Mesenchymal stem cell (in vitro differentiated cells and primary cell): Measurements from ENCODE around the gene EPS8L2.

Source experiments
- DNase-seq: peaks from one replicate; pipeline ENCODE4 v3.0.0-alpha.2; 2013
- H2AFZ ChIP-seq: one replicate; pipeline ENCODE4 v1.6.1; 2013; ENCODE audit warnings: low read depth, mild to moderate bottlenecking, control low read depth, inconsistent platforms, low read length, moderate library complexity
- H2AK5ac ChIP-seq: 2 replicates; pipeline ENCODE4 v1.6.1; 2013; ENCODE audit warnings: low read length, moderate library complexity, mild to moderate bottlenecking, inconsistent platforms; ENCODE audit not compliant: severe bottlenecking
- H2BK120ac ChIP-seq: one replicate; pipeline ENCODE4 v1.6.1; 2013; ENCODE audit warnings: low read depth, mild to moderate bottlenecking, inconsistent platforms, low read length, moderate library complexity
- H2BK12ac ChIP-seq, 2 experiments: one replicate each; pipeline ENCODE4 v1.6.1; 2013; ENCODE audit warnings: inconsistent platforms in 2 of 2, low read length in 2 of 2, mild to moderate bottlenecking in 2 of 2, moderate library complexity in 2 of 2, control low read depth in 1 of 2
- H2BK15ac ChIP-seq: one replicate; pipeline ENCODE4 v1.6.1; 2013; ENCODE audit warnings: mild to moderate bottlenecking, low read depth, inconsistent platforms; ENCODE audit not compliant: poor library complexity, severe bottlenecking
- H2BK5ac ChIP-seq: 2 replicates; pipeline ENCODE4 v1.6.1; 2013; ENCODE audit warnings: low read depth, mild to moderate bottlenecking, low read length, control low read depth, inconsistent platforms; ENCODE audit not compliant: poor library complexity, severe bottlenecking
- H3K14ac ChIP-seq, 2 experiments: one replicate each; pipeline ENCODE4 v1.6.1; 2013; ENCODE audit warnings: inconsistent platforms in 2 of 2, low read length in 2 of 2, control low read depth in 1 of 2, mild to moderate bottlenecking in 1 of 2, moderate library complexity in 1 of 2
- H3K18ac ChIP-seq, 2 experiments: one replicate each; pipeline ENCODE4 v1.6.1; 2013; ENCODE audit warnings: inconsistent platforms in 2 of 2, low read length in 2 of 2, control low read depth in 1 of 2, low read depth in 1 of 2, mild to moderate bottlenecking in 1 of 2
- H3K23ac ChIP-seq, 2 experiments: one replicate each; pipeline ENCODE4 v1.6.1; 2013; ENCODE audit warnings: inconsistent platforms in 2 of 2, low read length in 2 of 2, mild to moderate bottlenecking in 2 of 2, moderate library complexity in 2 of 2, control low read depth in 1 of 2
- H3K27ac ChIP-seq: 2 replicates; pipeline ENCODE4 v1.5.1; 2013; ENCODE audit warnings: mild to moderate bottlenecking, moderate library complexity, low read length, control low read depth, inconsistent platforms; ENCODE audit not compliant: poor library complexity, severe bottlenecking
- H3K27me3 ChIP-seq, 2 experiments: 2 replicates each; pipeline versions ENCODE4 v1.6.1 to v1.7.0; 2013; ENCODE audit warnings: low read length in 2 of 2, mild to moderate bottlenecking in 2 of 2, moderate library complexity in 2 of 2, control low read depth in 1 of 2, inconsistent platforms in 1 of 2; ENCODE audit not compliant: control insufficient read depth in 1 of 2, insufficient read depth in 1 of 2
- H3K36me3 ChIP-seq, 2 experiments: 2 replicates each; pipeline versions ENCODE4 v1.6.1 to v1.7.0; 2013; ENCODE audit warnings: low read length in 2 of 2, control low read depth in 1 of 2, inconsistent platforms in 1 of 2, low read depth in 1 of 2, mild to moderate bottlenecking in 1 of 2; ENCODE audit not compliant: insufficient read depth in 2 of 2, control insufficient read depth in 1 of 2
- H3K4ac ChIP-seq, 2 experiments: one replicate each; pipeline ENCODE4 v1.6.1; 2013; ENCODE audit warnings: inconsistent platforms in 2 of 2, low read length in 2 of 2, mild to moderate bottlenecking in 2 of 2, moderate library complexity in 2 of 2, control low read depth in 1 of 2, low read depth in 1 of 2
- H3K4me1 ChIP-seq: 2 replicates; pipeline ENCODE4 v1.6.1; 2013; ENCODE audit warnings: low read depth, low read length, control low read depth; ENCODE audit not compliant: control insufficient read depth, insufficient read depth
- H3K4me2 ChIP-seq: 2 replicates; pipeline ENCODE4 v1.6.1; 2013; ENCODE audit warnings: low read length, mild to moderate bottlenecking, inconsistent platforms; ENCODE audit not compliant: poor library complexity, severe bottlenecking
- H3K4me3 ChIP-seq, 2 experiments: 2 replicates each; pipeline versions ENCODE4 v1.5.1 to v1.7.0; 2013; ENCODE audit warnings: low read length in 2 of 2, mild to moderate bottlenecking in 2 of 2, control low read depth in 1 of 2, low read depth in 1 of 2; ENCODE audit not compliant: insufficient read depth in 1 of 2
- H3K79me1 ChIP-seq: replicated peaks from 2 replicates; pipeline ENCODE4 v1.6.1; 2013; ENCODE audit warnings: mild to moderate bottlenecking, control low read depth, low read length, inconsistent platforms; ENCODE audit not compliant: poor library complexity, severe bottlenecking
- H3K9ac ChIP-seq: 2 replicates; pipeline ENCODE4 v1.7.0; 2013; ENCODE audit warnings: mild to moderate bottlenecking, low read length, moderate library complexity
- H3K9me3 ChIP-seq: 2 replicates; pipeline ENCODE4 v1.7.0; 2013; ENCODE audit warnings: mild to moderate bottlenecking, low read length; ENCODE audit not compliant: control insufficient read depth
- H4K8ac ChIP-seq: one replicate; pipeline ENCODE4 v1.6.1; 2013; ENCODE audit warnings: inconsistent platforms, mild to moderate bottlenecking, low read length, moderate library complexity
- H4K91ac ChIP-seq: one replicate; pipeline ENCODE4 v1.6.1; 2013; ENCODE audit warnings: mild to moderate bottlenecking, low read length, inconsistent platforms
- WGBS: methylation state at CpG from one replicate; pipeline ENCODE4 v1.1.7; 2013; ENCODE audit warnings: mixed read lengths; 5-methylcytosine and 5-hydroxymethylcytosine counted together

The EPS8L2 gene

GRCh38 chr11:747158-748006 lies 41.4 kb downstream of the EPS8L2 start, which contains the start of gene TALDO1:
Gene TALDO1 (plus strand): TSS chr11:747464. CDS start chr11:747482, 18 bp downstream.
- WGBS = under 1% methylated on average over 89 of the region's 112 CpGs
- peak within 1 kb of the TSS; percentile 26 for H2BK15ac ChIP-seq

GRCh38 chr11:748007-748359 lies 42.0 kb downstream of the EPS8L2 start:
- H3K18ac ChIP-seq = peak overlapping the region; percentile 52 to 96
- peaks cover 13% of the 10 kb centered on the region for H3K4me1 ChIP-seq
- no peak overlapping the region for H2AK5ac ChIP-seq
- peak overlapping the region; percentile 98 for H2AFZ ChIP-seq
- H3K36me3 ChIP-seq = peaks cover 5 to 7% of the 10 kb centered on the region in 2 experiments
- no peaks in the 10 kb centered on the region for H3K27me3 ChIP-seq
- H3K27ac ChIP-seq = peak overlapping the region; percentile 88
- H2BK5ac ChIP-seq = no peak overlapping the region
- peak overlapping the region; percentile 85 for H4K8ac ChIP-seq
- H3K9ac ChIP-seq = peak overlapping the region; percentile 87
- peak; percentile 53 for DNase-seq
- H2BK120ac ChIP-seq = no peak overlapping the region
- H3K23ac ChIP-seq = peak overlapping the region in 1 of 2 experiments; percentile 100
- H3K4me3 ChIP-seq = peak overlapping the region; percentile 88 to 98
- H2BK12ac ChIP-seq = peak overlapping the region in 1 of 2 experiments; percentile 11
- peak overlapping the region; percentile 79 for H3K4me2 ChIP-seq
- H3K14ac ChIP-seq = peak overlapping the region in 1 of 2 experiments; percentile 98
- no peaks in the 10 kb centered on the region for H3K79me1 ChIP-seq
- H4K91ac ChIP-seq = peak overlapping the region; percentile 90
- WGBS = 8% methylated on average over 18 of the region's 18 CpGs
- no peaks in the 10 kb centered on the region for H3K9me3 ChIP-seq
- no peak overlapping the region for H2BK15ac ChIP-seq
- H3K4ac ChIP-seq = peak overlapping the region; percentile 80 to 85

More at GRCh38 chr11:747158-748006, 41.4 kb downstream of the EPS8L2 start, which contains the start of gene TALDO1:
- H3K9me3 ChIP-seq = no peaks in the 10 kb centered on the region
- peaks cover 13% of the 10 kb centered on the region for H3K4me1 ChIP-seq
- peak within 1 kb of the TSS; percentile 92 for H4K8ac ChIP-seq
- H3K79me1 ChIP-seq = no peaks in the 10 kb centered on the region
- H3K27me3 ChIP-seq = no peaks in the 10 kb centered on the region
- peak within 1 kb of the TSS; percentile 52 to 96 for H3K18ac ChIP-seq
- H2AFZ ChIP-seq = peak within 1 kb of the TSS; percentile 98
- H4K91ac ChIP-seq = peak within 1 kb of the TSS; percentile 90
- H3K9ac ChIP-seq = peak within 1 kb of the TSS; percentile 87
- H3K23ac ChIP-seq = peak within 1 kb of the TSS; percentile 96 to 100
- peak within 1 kb of the TSS; percentile 88 for H3K27ac ChIP-seq
- H2BK5ac ChIP-seq = peak within 1 kb of the TSS; percentile 61
- peak within 1 kb of the TSS; percentile 88 to 98 for H3K4me3 ChIP-seq
- H2BK12ac ChIP-seq = peak within 1 kb of the TSS in 1 of 2 experiments; percentile 72
- peak; percentile 89 for DNase-seq
- H2BK120ac ChIP-seq = peak within 1 kb of the TSS; percentile 61
- H3K4ac ChIP-seq = peak within 1 kb of the TSS; percentile 80 to 85
- H2AK5ac ChIP-seq = no peak within 1 kb of the TSS
- H3K36me3 ChIP-seq = peaks cover 2 to 3% of the 10 kb centered on the region in 2 experiments
- peak within 1 kb of the TSS; percentile 99 for H3K4me2 ChIP-seq
- peak within 1 kb of the TSS in 1 of 2 experiments; percentile 98 for H3K14ac ChIP-seq

- no peak overlapping the region for H3K27ac ChIP-seq
- DNase-seq = no peak
- H4K91ac ChIP-seq = peak overlapping the region; percentile 62
- no peak overlapping the region for H3K14ac ChIP-seq
- peaks cover 5 to 7% of the 10 kb centered on the region in 2 experiments for H3K36me3 ChIP-seq
- peaks cover 13% of the 10 kb centered on the region for H3K4me1 ChIP-seq
- no peak overlapping the region for H2BK15ac ChIP-seq
- H3K4me2 ChIP-seq = peak overlapping the region; percentile 19
- no peak overlapping the region for H3K4me3 ChIP-seq
- no peak overlapping the region for H2BK12ac ChIP-seq
- H3K23ac ChIP-seq = no peak overlapping the region
- no peak overlapping the region for H3K9ac ChIP-seq
- no peak overlapping the region for H3K18ac ChIP-seq
- no peak overlapping the region for H4K8ac ChIP-seq
- no peaks in the 10 kb centered on the region for H3K9me3 ChIP-seq
- no peak overlapping the region for H2BK5ac ChIP-seq
- H3K4ac ChIP-seq = no peak overlapping the region
- no peaks in the 10 kb centered on the region for H3K27me3 ChIP-seq
- H2BK120ac ChIP-seq = no peak overlapping the region
- peak overlapping the region; percentile 31 for H2AK5ac ChIP-seq
- WGBS = 96% methylated on average over 2 of the region's 2 CpGs
- H3K79me1 ChIP-seq = peaks cover under 1% of the 10 kb centered on the region
- no peak overlapping the region for H2AFZ ChIP-seq
These were observed 43.7 kb downstream of the EPS8L2 start for GRCh38 chr11:749731-750130.

GRCh38 chr11:760236-760635 lies 54.2 kb downstream of the EPS8L2 start:
- no peak overlapping the region for H2BK12ac ChIP-seq
- H3K9me3 ChIP-seq = no peaks in the 10 kb centered on the region
- H3K18ac ChIP-seq = no peak overlapping the region

More at GRCh38 chr11:760236-760635, 54.2 kb downstream of the EPS8L2 start:
- Histone ChIP-seq H2AK5ac (no peak overlapping the region), H2BK15ac (no peak overlapping the region), H2BK120ac (no peak overlapping the region), H2AFZ (no peak overlapping the region), H2BK5ac (no peak overlapping the region), H3K4ac (no peak overlapping the region), H3K4me3 (no peak overlapping the region), H4K91ac (no peak overlapping the region), H3K14ac (no peak overlapping the region), H4K8ac (no peak overlapping the region), H3K79me1 (peaks cover 31% of the 10 kb centered on the region), H3K36me3 (peaks cover 79 to 92% of the 10 kb centered on the region in 2 experiments), H3K9ac (peak overlapping the region; percentile 8), H3K27ac (no peak overlapping the region), H3K4me2 (no peak overlapping the region), H3K4me1 (peaks cover 17% of the 10 kb centered on the region), H3K27me3 (no peaks in the 10 kb centered on the region), H3K23ac (no peak overlapping the region)
- no peak for DNase-seq
